ENCODE measurements around the gene LEP. TPM values are rescaled to one million over a fixed set of nuclear protein-coding genes. Genes with fewer than 3 reads are reported as not detected.

Gene LEP
- total and polyA plus RNA-seq, 2 donors (not counting 1 experiment from before 2014, with no cell fraction given) = 0.36 to 2.8 TPM

DNA sequence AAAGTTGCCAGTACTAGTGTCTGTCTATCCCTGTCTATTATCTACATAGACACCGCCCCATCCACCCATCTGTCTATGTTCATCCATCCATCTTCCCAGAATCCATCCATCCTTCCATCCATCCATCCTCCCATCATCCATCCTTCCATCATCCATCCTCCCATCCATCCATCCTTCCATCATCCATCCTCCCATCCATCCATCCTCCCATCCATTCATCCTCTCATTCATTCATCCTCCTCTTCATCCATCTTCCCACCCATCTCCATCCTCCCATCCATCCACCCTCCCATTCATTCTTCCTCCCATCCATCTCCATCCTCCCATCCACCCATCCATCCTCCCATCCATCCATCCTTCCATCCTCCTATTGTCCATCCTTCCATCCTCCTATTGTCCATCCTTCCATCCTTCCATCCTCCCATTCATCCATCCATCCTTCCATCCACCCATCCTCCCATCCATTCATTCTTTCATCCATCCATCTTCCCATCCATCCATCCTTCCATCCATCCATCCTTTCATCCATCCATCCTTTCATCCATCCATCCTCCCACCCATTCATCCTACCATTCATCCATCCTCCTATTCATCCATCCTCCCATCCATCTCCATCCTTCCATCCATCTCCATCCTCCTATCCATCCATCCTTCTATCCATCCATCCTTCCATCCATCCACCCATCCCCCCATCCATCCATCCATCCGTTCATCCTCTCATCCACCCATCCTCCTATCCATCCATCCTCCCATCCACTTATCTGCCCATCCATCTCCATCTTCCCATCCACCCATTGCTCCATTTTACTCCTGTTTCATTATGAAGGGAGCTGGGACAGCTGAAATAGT, 14.7 kb upstream of the LEP start:
- H3K9me3 ChIP-seq (ENCODE audit: control insufficient read depth, insufficient read depth, low read depth, low read length) = no peaks in the 10 kb centered on the region
- no peak for DNase-seq (ENCODE audit: low read depth in 2 of 2)
- no peaks in the 10 kb centered on the region for H3K79me2 ChIP-seq (ENCODE audit: control insufficient read depth, insufficient read depth, low read length)
- H4K20me1 ChIP-seq (ENCODE audit: control insufficient read depth, extremely low read depth, insufficient read depth, low read length) = no peaks in the 10 kb centered on the region
- H3K27ac ChIP-seq (ENCODE audit: insufficient read depth, low read length) = no peak overlapping the region
- no peaks in the 10 kb centered on the region for H3K27me3 ChIP-seq (ENCODE audit: control insufficient read depth, insufficient read depth, low read length)
- no peak for TF ChIP-seq EZH2 (IDR thresholded peaks at IDR 0.05; ENCODE audit: low read length, missing control alignments)
- TF ChIP-seq, protein P1, sequence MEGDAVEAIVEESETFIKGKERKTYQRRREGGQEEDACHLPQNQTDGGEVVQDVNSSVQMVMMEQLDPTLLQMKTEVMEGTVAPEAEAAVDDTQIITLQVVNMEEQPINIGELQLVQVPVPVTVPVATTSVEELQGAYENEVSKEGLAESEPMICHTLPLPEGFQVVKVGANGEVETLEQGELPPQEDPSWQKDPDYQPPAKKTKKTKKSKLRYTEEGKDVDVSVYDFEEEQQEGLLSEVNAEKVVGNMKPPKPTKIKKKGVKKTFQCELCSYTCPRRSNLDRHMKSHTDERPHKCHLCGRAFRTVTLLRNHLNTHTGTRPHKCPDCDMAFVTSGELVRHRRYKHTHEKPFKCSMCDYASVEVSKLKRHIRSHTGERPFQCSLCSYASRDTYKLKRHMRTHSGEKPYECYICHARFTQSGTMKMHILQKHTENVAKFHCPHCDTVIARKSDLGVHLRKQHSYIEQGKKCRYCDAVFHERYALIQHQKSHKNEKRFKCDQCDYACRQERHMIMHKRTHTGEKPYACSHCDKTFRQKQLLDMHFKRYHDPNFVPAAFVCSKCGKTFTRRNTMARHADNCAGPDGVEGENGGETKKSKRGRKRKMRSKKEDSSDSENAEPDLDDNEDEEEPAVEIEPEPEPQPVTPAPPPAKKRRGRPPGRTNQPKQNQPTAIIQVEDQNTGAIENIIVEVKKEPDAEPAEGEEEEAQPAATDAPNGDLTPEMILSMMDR (conservative IDR thresholded peaks at IDR 0.05 in 1 of 2, IDR thresholded peaks at IDR 0.05 in 1 of 2; ENCODE audit: low read depth in 1 of 2, low read length in 2 of 2) = no peak
- H3K4me1 ChIP-seq (ENCODE audit: control insufficient read depth, extremely low read depth, insufficient read depth, low read length) = peaks cover 9% of the 10 kb centered on the region
- no peaks in the 10 kb centered on the region for H3K36me3 ChIP-seq (ENCODE audit: control insufficient read depth, insufficient read depth, low read length)
- no peak overlapping the region for H3K4me3 ChIP-seq (replicated peaks in 1 of 4; ENCODE audit: control extremely low read depth in 1 of 4, insufficient read depth in 1 of 4, low read depth in 3 of 4, low read length in 4 of 4)
- no peak overlapping the region for H3K4me2 ChIP-seq (ENCODE audit: extremely low read depth, insufficient read depth, low read length)
- H3K9ac ChIP-seq (ENCODE audit: insufficient read depth, low read length) = no peak overlapping the region
- H2AFZ ChIP-seq (ENCODE audit: low read length) = no peak overlapping the region

DNA sequence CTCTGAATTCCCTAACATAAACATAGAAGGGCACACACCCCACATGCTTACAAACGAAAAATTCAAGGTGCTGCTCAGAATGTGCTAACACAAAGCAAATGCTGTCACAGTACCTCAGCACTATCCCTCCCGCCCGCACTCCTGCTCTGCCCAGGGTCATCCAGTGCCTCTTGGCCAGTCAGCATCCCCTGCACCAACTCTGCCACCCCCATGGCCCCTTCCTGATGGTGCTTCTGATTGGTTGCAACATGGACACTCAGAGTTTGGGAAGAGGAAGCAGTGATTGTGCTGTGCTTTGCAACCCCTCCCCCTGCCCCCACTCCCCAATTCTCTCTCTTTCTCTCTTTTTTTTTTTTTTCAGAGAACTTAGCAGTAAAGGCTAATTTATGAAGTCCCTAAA, 13.8 kb upstream of the LEP start:
- Histone ChIP-seq H3K4me1 (ENCODE audit: control insufficient read depth, extremely low read depth, insufficient read depth, low read length) (peaks cover 1% of the 10 kb centered on the region), H3K27ac (ENCODE audit: insufficient read depth, low read length) (no peak overlapping the region), H3K9ac (ENCODE audit: insufficient read depth, low read length) (no peak overlapping the region), H3K27me3 (ENCODE audit: control insufficient read depth, insufficient read depth, low read length) (no peaks in the 10 kb centered on the region), H4K20me1 (ENCODE audit: control insufficient read depth, extremely low read depth, insufficient read depth, low read length) (no peaks in the 10 kb centered on the region), H3K4me3 (replicated peaks in 1 of 4; ENCODE audit: control extremely low read depth in 1 of 4, insufficient read depth in 1 of 4, low read depth in 3 of 4, low read length in 4 of 4) (no peak overlapping the region), H3K79me2 (ENCODE audit: control insufficient read depth, insufficient read depth, low read length) (no peaks in the 10 kb centered on the region), H3K9me3 (ENCODE audit: control insufficient read depth, insufficient read depth, low read depth, low read length) (no peaks in the 10 kb centered on the region), H2AFZ (ENCODE audit: low read length) (no peak overlapping the region), H3K36me3 (ENCODE audit: control insufficient read depth, insufficient read depth, low read length) (no peaks in the 10 kb centered on the region), H3K4me2 (ENCODE audit: extremely low read depth, insufficient read depth, low read length) (no peak overlapping the region)
- DNase-seq (ENCODE audit: low read depth in 2 of 2) = no peak
- TF ChIP-seq, protein P1 (conservative IDR thresholded peaks at IDR 0.05 in 1 of 2, IDR thresholded peaks at IDR 0.05 in 1 of 2; ENCODE audit: low read depth in 1 of 2, low read length in 2 of 2) = no peak
- no peak for TF ChIP-seq EZH2 (IDR thresholded peaks at IDR 0.05; ENCODE audit: low read length, missing control alignments)

DNA sequence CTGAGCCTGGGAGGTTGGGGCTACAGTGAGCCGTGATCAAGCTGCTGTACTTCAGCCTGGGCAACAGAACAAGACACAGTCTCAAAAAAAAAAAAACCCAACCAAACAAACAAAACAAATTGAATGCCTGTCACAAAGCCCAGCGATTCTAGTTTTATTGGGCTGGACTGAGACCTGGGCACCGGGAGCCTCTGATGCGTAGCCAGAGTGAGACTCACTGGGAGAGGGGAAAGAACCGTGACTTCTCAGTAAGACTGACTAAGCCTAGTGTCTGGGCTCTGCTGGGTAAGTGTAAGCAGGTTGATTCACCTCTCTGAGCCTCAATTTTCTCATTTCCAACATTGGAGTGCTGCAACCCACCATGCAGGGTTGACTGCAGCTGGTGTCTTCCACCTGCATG, 10.1 kb upstream of the LEP start:
- peaks cover 7% of the 10 kb centered on the region for H3K27me3 ChIP-seq (ENCODE audit: control insufficient read depth, insufficient read depth, low read length)
- no peaks in the 10 kb centered on the region for H3K4me1 ChIP-seq (ENCODE audit: control insufficient read depth, extremely low read depth, insufficient read depth, low read length)
- H3K4me3 ChIP-seq (replicated peaks in 1 of 4; ENCODE audit: control extremely low read depth in 1 of 4, insufficient read depth in 1 of 4, low read depth in 3 of 4, low read length in 4 of 4) = no peak overlapping the region
- no peaks in the 10 kb centered on the region for H3K9me3 ChIP-seq (ENCODE audit: control insufficient read depth, insufficient read depth, low read depth, low read length)
- DNase-seq (ENCODE audit: low read depth in 2 of 2) = no peak
- no peaks in the 10 kb centered on the region for H3K79me2 ChIP-seq (ENCODE audit: control insufficient read depth, insufficient read depth, low read length)
- H3K9ac ChIP-seq (ENCODE audit: insufficient read depth, low read length) = no peak overlapping the region
- no peak overlapping the region for H3K4me2 ChIP-seq (ENCODE audit: extremely low read depth, insufficient read depth, low read length)
- H4K20me1 ChIP-seq (ENCODE audit: control insufficient read depth, extremely low read depth, insufficient read depth, low read length) = no peaks in the 10 kb centered on the region
- TF ChIP-seq, protein P1 (conservative IDR thresholded peaks at IDR 0.05 in 1 of 2, IDR thresholded peaks at IDR 0.05 in 1 of 2; ENCODE audit: low read depth in 1 of 2, low read length in 2 of 2) = no peak
- TF ChIP-seq EZH2 (IDR thresholded peaks at IDR 0.05; ENCODE audit: low read length, missing control alignments) = no peak
- no peaks in the 10 kb centered on the region for H3K36me3 ChIP-seq (ENCODE audit: control insufficient read depth, insufficient read depth, low read length)
- no peak overlapping the region for H3K27ac ChIP-seq (ENCODE audit: insufficient read depth, low read length)
- H2AFZ ChIP-seq (ENCODE audit: low read length) = no peak overlapping the region
